ENCODE results near the gene RAB31. TPM values are rescaled to one million over a fixed set of nuclear protein-coding genes. Genes with fewer than 3 reads are reported as not detected.
A peak's percentile ranks its signal among the peaks of the same experiment; 100 is the strongest.

The RAB31 gene
- total RNA-seq, 1 donor from 2014 or later = 26.0 TPM

- Histone ChIP-seq H3K27me3 (no peaks in the 10 kb centered on the region), H3K9me3 (no peaks in the 10 kb centered on the region), H3K27ac (no peak overlapping the region), H3K36me3 (no peaks in the 10 kb centered on the region), H3K4me3 (no peak overlapping the region), H3K4me1 (peaks cover 58% of the 10 kb centered on the region)
- no peak for DNase-seq (ENCODE audit: extremely low spot score in 2 of 2)
- no peak for TF ChIP-seq CTCF (IDR thresholded peaks at IDR 0.05)
- TF ChIP-seq POLR2AphosphoS5 (IDR thresholded peaks at IDR 0.05; ENCODE audit: insufficient read depth in 1 of 2, low read depth in 1 of 2) = no peak
- TF ChIP-seq POLR2A (IDR thresholded peaks at IDR 0.05) = no peak
- intact Hi-C loops (cut with DNase I) = no loop called here
Observed at GRCh38 chr18:9760641-9761040, 52.5 kb downstream of the RAB31 start.

DNA sequence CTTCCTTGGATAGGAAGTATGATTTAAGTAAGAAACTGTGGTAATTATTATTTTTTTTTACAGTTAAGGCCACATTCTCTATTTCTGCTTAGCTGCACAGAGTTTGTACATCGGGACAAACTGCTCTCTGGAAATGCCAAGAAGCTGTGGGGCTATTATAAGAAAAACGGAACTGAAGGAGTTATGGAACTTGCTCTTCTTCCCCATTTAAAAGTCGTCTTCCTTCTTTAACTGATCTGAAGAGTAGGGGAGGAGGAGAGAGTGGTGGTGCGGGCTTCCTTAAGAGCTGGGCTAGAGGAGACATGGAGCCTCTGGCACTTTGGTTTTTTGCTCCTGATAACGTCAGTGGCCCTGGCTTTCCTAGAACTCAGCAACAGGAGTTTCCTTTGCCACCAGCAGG, 54.4 kb downstream of the RAB31 start:
- Histone ChIP-seq H3K36me3 (no peaks in the 10 kb centered on the region), H3K27ac (no peak overlapping the region), H3K27me3 (no peaks in the 10 kb centered on the region), H3K4me1 (peaks cover 45% of the 10 kb centered on the region), H3K9me3 (no peaks in the 10 kb centered on the region), H3K4me3 (no peak overlapping the region)
- no peak for DNase-seq (ENCODE audit: extremely low spot score in 2 of 2)
- intact Hi-C loops (cut with DNase I) = no loop called here
- TF ChIP-seq POLR2A (IDR thresholded peaks at IDR 0.05) (no peak), CTCF (IDR thresholded peaks at IDR 0.05) (no peak), POLR2AphosphoS5 (IDR thresholded peaks at IDR 0.05; ENCODE audit: insufficient read depth in 1 of 2, low read depth in 1 of 2) (no peak)

DNA sequence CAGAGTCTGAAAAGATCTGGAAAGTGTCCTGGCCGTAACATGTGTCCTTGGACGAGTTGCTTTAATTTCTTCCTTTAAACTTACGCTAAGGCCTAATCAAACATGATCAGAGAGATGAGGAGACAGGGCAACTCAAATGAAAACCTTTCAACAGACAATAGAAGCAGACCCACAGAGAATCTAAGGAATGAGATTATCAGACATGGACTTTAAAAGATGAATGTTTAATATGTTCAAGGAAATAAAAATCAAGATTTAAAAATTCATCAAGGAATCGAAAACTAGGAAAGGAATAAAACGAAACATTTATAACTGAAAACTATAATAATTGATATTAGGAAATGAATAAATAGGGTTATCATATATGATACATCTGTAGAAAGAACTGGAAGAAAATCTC, 55.1 kb downstream of the RAB31 start:
- no peak for TF ChIP-seq POLR2A (IDR thresholded peaks at IDR 0.05)
- no peak for TF ChIP-seq CTCF (IDR thresholded peaks at IDR 0.05)
- TF ChIP-seq POLR2AphosphoS5 (IDR thresholded peaks at IDR 0.05; ENCODE audit: insufficient read depth in 1 of 2, low read depth in 1 of 2) = no peak
- no peak overlapping the region for H3K27ac ChIP-seq
- no peak overlapping the region for H3K4me3 ChIP-seq
- no peaks in the 10 kb centered on the region for H3K9me3 ChIP-seq
- H3K4me1 ChIP-seq = peaks cover 40% of the 10 kb centered on the region
- intact Hi-C loops (cut with DNase I) = no loop called here
- DNase-seq (ENCODE audit: extremely low spot score in 2 of 2) = no peak
- no peaks in the 10 kb centered on the region for H3K27me3 ChIP-seq
- H3K36me3 ChIP-seq = no peaks in the 10 kb centered on the region

GRCh38 chr18:9764011-9764481, 55.9 kb downstream of the RAB31 start:
- DNase-seq (ENCODE audit: extremely low spot score in 2 of 2) = no peak
- intact Hi-C loops (cut with DNase I) = no loop called here
- no peaks in the 10 kb centered on the region for H3K27me3 ChIP-seq
- H3K4me3 ChIP-seq = no peak overlapping the region
- H3K27ac ChIP-seq = peak overlapping the region; percentile 44
- H3K9me3 ChIP-seq = no peaks in the 10 kb centered on the region
- no peaks in the 10 kb centered on the region for H3K36me3 ChIP-seq
- peaks cover 32% of the 10 kb centered on the region for H3K4me1 ChIP-seq
- no peak for TF ChIP-seq POLR2AphosphoS5 (IDR thresholded peaks at IDR 0.05; ENCODE audit: insufficient read depth in 1 of 2, low read depth in 1 of 2)
- TF ChIP-seq POLR2A (IDR thresholded peaks at IDR 0.05) = no peak
- TF ChIP-seq CTCF (IDR thresholded peaks at IDR 0.05) = no peak

- peaks cover 33% of the 10 kb centered on the region for H3K4me1 ChIP-seq
- DNase-seq (ENCODE audit: extremely low spot score in 2 of 2) = no peak
- H3K27ac ChIP-seq = peak overlapping the region; percentile 50
- H3K4me3 ChIP-seq = no peak overlapping the region
- intact Hi-C loops (cut with DNase I) = no loop called here
- H3K27me3 ChIP-seq = no peaks in the 10 kb centered on the region
- H3K9me3 ChIP-seq = no peaks in the 10 kb centered on the region
- no peaks in the 10 kb centered on the region for H3K36me3 ChIP-seq
- no peak for TF ChIP-seq CTCF (IDR thresholded peaks at IDR 0.05)
- TF ChIP-seq POLR2A (IDR thresholded peaks at IDR 0.05) = no peak
Observed at GRCh38 chr18:9765501-9765900, 57.4 kb downstream of the RAB31 start.
